ENCODE data around the gene IFITM2.
A peak's percentile ranks its signal among the peaks of the same experiment; 100 is the strongest.
"Not testable (repeated sequence)": the region's sequence is repeated elsewhere in the genome, so short reads cannot be mapped to it uniquely, and the experiment has no call there.

IFITM2 gene

DNA sequence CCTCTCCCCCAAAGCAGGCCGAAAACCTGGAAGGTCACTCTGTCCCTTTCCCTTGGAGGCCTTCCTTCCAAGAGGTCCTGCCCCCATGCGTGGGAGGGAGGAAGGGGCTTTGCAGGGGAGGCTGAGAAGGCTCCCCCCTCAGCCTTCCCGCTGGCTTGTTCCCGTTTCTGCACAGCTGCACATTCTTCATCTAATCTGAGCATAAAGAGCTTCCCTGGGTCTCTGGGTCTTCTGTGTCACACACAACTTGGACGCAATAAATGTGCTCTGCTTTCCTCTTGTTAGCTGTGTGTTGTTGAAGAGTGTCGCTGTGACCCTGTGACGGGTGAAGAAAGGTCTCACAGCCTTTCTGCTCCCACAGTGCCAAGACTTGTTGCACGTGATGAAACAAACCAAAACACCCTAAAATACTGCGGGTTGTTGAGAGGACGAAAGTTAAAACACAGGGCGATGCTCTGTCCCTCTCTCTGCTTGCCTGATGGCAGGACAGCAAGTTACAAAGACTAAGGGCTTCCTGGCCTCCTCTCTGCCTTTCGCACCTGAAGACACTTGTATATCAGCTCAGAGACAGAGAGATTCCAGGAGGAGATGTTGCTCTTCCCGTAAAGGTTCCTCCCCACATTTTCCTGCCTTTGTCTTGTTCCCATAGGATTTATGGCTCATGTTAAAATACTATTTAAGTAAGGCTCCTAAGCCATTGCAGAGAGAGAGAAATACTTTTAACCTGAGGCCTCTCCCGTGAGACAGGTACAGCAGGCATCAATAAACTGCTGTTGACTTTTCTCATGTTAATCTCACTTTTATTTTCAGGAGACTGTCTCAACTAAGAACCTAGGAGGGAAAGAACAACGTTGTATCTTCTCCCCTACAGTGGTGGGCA, 28.4 kb downstream of the IFITM2 start:
- Histone ChIP-seq H3K27me3 (ENCODE audit: control insufficient read depth, insufficient read depth, low read length) (peaks cover 9% of the 10 kb centered on the region), H3K4me3 (ENCODE audit: low read length) (no peak overlapping the region), H3K4me1 (ENCODE audit: control insufficient read depth, insufficient read depth, low read length) (peaks cover 9% of the 10 kb centered on the region), H3K9ac (ENCODE audit: low read depth, low read length) (no peak overlapping the region), H3K4me2 (ENCODE audit: low read length) (peak overlapping the region; percentile 33), H3K36me3 (ENCODE audit: insufficient read depth, low read length) (no peaks in the 10 kb centered on the region), H3K9me3 (replicated peaks; ENCODE audit: low read length) (no peaks in the 10 kb centered on the region)

DNA sequence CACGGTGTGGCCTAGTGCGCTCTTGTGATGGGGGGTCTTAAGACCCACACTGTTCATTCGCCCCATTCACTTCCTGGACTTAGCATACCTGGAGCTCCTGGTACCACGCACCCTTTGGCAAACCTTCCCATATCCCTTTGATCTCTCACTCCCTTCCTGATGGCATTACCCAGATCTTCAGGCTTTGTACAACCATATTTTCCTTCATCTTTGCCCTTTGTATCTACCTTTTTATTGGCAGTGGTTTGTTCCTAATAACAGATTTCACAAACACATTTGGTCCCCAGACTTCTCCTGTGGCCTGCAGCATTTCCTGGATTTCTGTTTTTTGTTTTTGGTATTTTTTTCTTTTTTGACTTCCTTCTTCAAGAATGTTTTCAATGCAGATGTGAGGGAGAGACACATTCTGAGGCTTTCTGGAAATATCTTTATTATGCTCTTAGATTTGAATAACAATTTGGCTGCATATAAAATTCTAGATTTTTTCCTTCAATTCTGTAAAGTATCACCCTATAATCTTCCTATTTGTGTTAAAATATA, 29.1 kb downstream of the IFITM2 start:
- H3K27me3 ChIP-seq (ENCODE audit: control insufficient read depth, insufficient read depth, low read length): peaks cover 9% of the 10 kb centered on the region

DNA sequence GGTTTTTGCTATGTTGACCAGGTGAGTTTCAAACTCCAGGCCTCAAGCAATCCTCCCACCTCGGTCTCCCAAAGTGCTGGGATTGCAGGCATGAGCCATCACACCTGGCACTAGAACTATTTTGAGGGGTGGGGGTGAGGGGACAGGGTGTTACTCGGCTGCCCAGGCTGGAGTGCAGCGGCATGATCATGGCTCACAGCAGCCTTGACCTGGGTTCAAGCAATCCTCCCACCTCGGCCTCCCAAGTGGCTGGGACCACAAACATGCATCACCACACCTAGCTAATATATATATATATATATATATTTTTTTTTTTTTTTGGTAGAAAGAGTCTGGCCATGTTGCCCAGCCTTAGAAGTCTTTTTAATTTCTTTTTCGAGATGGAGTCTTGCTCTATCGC, 30.1 kb downstream of the IFITM2 start:
- peaks cover 9% of the 10 kb centered on the region for H3K4me1 ChIP-seq (ENCODE audit: control insufficient read depth, insufficient read depth, low read length)
- no peaks in the 10 kb centered on the region for H3K9me3 ChIP-seq (replicated peaks; ENCODE audit: low read length)
- H3K27me3 ChIP-seq (ENCODE audit: control insufficient read depth, insufficient read depth, low read length): peaks cover 9% of the 10 kb centered on the region
- H3K4me2 ChIP-seq (ENCODE audit: low read length): no peak overlapping the region
- H3K4me3 ChIP-seq (ENCODE audit: low read length): no peak overlapping the region
- no peaks in the 10 kb centered on the region for H3K36me3 ChIP-seq (ENCODE audit: insufficient read depth, low read length)
- no peak overlapping the region for H3K9ac ChIP-seq (ENCODE audit: low read depth, low read length)

More for the DNA sequence above, 29.1 kb downstream of the IFITM2 start:
- H3K36me3 ChIP-seq (ENCODE audit: insufficient read depth, low read length): no peaks in the 10 kb centered on the region
- H3K9me3 ChIP-seq (replicated peaks; ENCODE audit: low read length): no peaks in the 10 kb centered on the region
- no peak overlapping the region for H3K9ac ChIP-seq (ENCODE audit: low read depth, low read length)
- no peak overlapping the region for H3K4me2 ChIP-seq (ENCODE audit: low read length)
- H3K4me3 ChIP-seq (ENCODE audit: low read length): no peak overlapping the region
- peaks cover 9% of the 10 kb centered on the region for H3K4me1 ChIP-seq (ENCODE audit: control insufficient read depth, insufficient read depth, low read length)

GRCh38 chr11:339963-340362, 32.3 kb downstream of the IFITM2 start:
- H3K9me3 ChIP-seq (replicated peaks; ENCODE audit: low read length): no peaks in the 10 kb centered on the region
- peaks cover 10% of the 10 kb centered on the region for H3K27me3 ChIP-seq (ENCODE audit: control insufficient read depth, insufficient read depth, low read length)
- H3K4me1 ChIP-seq (ENCODE audit: control insufficient read depth, insufficient read depth, low read length): peaks cover 5% of the 10 kb centered on the region
- no peaks in the 10 kb centered on the region for H3K36me3 ChIP-seq (ENCODE audit: insufficient read depth, low read length)
- H3K9ac ChIP-seq (ENCODE audit: low read depth, low read length): no peak overlapping the region
- no peak overlapping the region for H3K4me2 ChIP-seq (ENCODE audit: low read length)
- no peak overlapping the region for H3K4me3 ChIP-seq (ENCODE audit: low read length)

DNA sequence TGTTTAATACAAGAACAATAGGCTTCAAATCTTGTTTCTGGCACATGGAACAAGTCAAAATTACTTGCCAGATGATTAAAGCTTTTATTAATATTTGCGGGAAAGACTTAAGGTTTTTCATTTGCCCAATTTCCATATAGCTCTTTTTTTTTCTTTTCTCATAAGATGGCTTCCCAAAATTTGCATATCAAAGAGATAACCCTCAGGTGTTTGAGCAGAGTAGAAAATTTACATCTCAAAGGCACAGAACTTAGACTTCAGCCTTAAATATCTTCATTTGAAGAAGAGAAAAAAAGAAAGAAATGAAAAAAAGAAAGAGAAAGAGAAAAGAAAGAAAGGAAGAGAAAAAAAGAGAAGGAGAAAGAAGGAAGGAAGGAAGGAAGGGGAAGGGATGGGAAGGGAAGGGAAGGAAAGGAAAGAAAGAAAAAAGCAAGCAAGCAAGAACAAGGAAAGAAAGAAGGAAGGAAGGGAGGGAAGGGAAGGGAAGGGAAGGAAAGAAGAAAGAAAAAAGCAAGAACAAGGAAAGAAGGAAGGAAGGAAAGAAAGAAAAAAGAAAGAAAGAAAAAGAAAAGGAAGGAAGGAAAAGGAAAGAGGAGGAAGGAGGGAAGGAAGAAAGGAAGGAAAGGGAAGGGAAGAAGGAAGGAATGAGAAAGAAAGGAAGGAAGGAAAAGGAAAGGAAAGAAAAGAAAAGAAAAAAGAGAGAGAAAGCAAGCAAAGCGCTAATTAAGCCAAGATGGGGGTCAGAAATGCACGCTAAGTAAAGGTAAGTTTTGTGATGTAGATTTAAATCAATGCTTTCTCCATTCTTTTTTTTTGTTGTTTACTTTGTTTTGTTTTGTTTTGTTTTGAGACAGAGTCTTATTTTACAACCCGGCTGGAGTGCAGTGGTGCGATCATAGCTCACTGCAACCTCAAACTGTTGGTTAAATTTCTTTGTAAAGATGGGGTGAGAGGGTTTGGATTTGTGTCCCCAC, 33.2 kb downstream of the IFITM2 start:
- H3K4me3 ChIP-seq (ENCODE audit: low read length): no peak overlapping the region
- H3K4me2 ChIP-seq (ENCODE audit: low read length): no peak overlapping the region
- peaks cover 15% of the 10 kb centered on the region for H3K27me3 ChIP-seq (ENCODE audit: control insufficient read depth, insufficient read depth, low read length)
- no peak overlapping the region for H3K9ac ChIP-seq (ENCODE audit: low read depth, low read length)
- H3K4me1 ChIP-seq (ENCODE audit: control insufficient read depth, insufficient read depth, low read length): peaks cover under 1% of the 10 kb centered on the region
- no peaks in the 10 kb centered on the region for H3K36me3 ChIP-seq (ENCODE audit: insufficient read depth, low read length)
- no peaks in the 10 kb centered on the region for H3K9me3 ChIP-seq (replicated peaks; ENCODE audit: low read length)

GRCh38 chr11:342328-342727, 34.7 kb downstream of the IFITM2 start:
- Histone ChIP-seq H3K9me3 (replicated peaks; ENCODE audit: low read length) (no peaks in the 10 kb centered on the region), H3K27me3 (ENCODE audit: control insufficient read depth, insufficient read depth, low read length) (peaks cover 23% of the 10 kb centered on the region), H3K9ac (ENCODE audit: low read depth, low read length) (no peak overlapping the region), H3K36me3 (ENCODE audit: insufficient read depth, low read length) (no peaks in the 10 kb centered on the region), H3K4me1 (ENCODE audit: control insufficient read depth, insufficient read depth, low read length) (no peaks in the 10 kb centered on the region), H3K4me3 (ENCODE audit: low read length) (no peak overlapping the region), H3K4me2 (ENCODE audit: low read length) (no peak overlapping the region)

GRCh38 chr11:344836-345578, 37.4 kb downstream of the IFITM2 start:
- Histone ChIP-seq H3K27me3 (ENCODE audit: control insufficient read depth, insufficient read depth, low read length) (peaks cover 17% of the 10 kb centered on the region), H3K9me3 (replicated peaks; ENCODE audit: low read length) (no peaks in the 10 kb centered on the region), H3K9ac (ENCODE audit: low read depth, low read length) (no peak overlapping the region), H3K36me3 (ENCODE audit: insufficient read depth, low read length) (no peaks in the 10 kb centered on the region), H3K4me1 (ENCODE audit: control insufficient read depth, insufficient read depth, low read length) (no peaks in the 10 kb centered on the region), H3K4me3 (ENCODE audit: low read length) (no peak overlapping the region), H3K4me2 (ENCODE audit: low read length) (no peak overlapping the region)

GRCh38 chr11:346529-346928, 38.9 kb downstream of the IFITM2 start:
- no peak overlapping the region for H3K4me3 ChIP-seq (ENCODE audit: low read length)
- no peaks in the 10 kb centered on the region for H3K9me3 ChIP-seq (replicated peaks; ENCODE audit: low read length)
- H3K9ac ChIP-seq (ENCODE audit: low read depth, low read length): no peak overlapping the region
- H3K4me1 ChIP-seq (ENCODE audit: control insufficient read depth, insufficient read depth, low read length): peaks cover 4% of the 10 kb centered on the region
- no peak overlapping the region for H3K4me2 ChIP-seq (ENCODE audit: low read length)
- H3K36me3 ChIP-seq (ENCODE audit: insufficient read depth, low read length): no peaks in the 10 kb centered on the region
- H3K27me3 ChIP-seq (ENCODE audit: control insufficient read depth, insufficient read depth, low read length): peaks cover 17% of the 10 kb centered on the region

DNA sequence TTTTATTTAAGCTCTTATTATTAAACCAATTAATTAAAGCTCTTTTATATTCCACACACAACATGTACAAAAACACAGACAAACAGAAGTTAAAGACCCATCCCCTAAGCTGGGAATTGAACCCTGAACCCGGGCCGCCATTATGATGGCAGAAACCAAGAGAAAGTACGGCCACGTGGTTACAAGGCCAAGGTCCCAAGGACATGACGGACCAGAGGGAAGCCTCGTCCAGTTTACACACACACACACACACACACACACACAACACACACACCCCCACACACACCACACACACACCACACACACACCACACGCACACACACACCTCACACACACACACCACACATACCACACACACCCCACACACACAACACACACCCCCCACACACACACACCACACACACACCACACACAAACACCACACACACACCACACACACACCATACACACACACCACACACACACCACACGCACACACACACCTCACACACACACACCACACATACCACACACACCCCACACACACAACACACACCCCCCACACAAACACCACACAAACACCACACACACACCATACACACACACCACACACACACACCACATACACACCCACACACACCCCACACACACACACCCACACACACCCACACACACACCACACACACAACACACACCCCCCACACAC, 41.8 kb downstream of the IFITM2 start:
- Histone ChIP-seq H3K27me3 (ENCODE audit: control insufficient read depth, insufficient read depth, low read length) (peaks cover 17% of the 10 kb centered on the region), H3K4me1 (ENCODE audit: control insufficient read depth, insufficient read depth, low read length) (peaks cover 14% of the 10 kb centered on the region)
- H3K4me2 ChIP-seq (ENCODE audit: low read length); H3K9ac ChIP-seq (ENCODE audit: low read depth, low read length); H3K36me3 ChIP-seq (ENCODE audit: insufficient read depth, low read length); H3K4me3 ChIP-seq (ENCODE audit: low read length); H3K9me3 ChIP-seq (replicated peaks; ENCODE audit: low read length): not testable (repeated sequence)

GRCh38 chr11:350033-350722, 42.6 kb downstream of the IFITM2 start:
- H3K36me3 ChIP-seq (ENCODE audit: insufficient read depth, low read length); H3K9me3 ChIP-seq (replicated peaks; ENCODE audit: low read length); H3K4me2 ChIP-seq (ENCODE audit: low read length); H3K9ac ChIP-seq (ENCODE audit: low read depth, low read length); H3K4me3 ChIP-seq (ENCODE audit: low read length): not testable (repeated sequence)
- peaks cover 14% of the 10 kb centered on the region for H3K27me3 ChIP-seq (ENCODE audit: control insufficient read depth, insufficient read depth, low read length)
- H3K4me1 ChIP-seq (ENCODE audit: control insufficient read depth, insufficient read depth, low read length): peaks cover 21% of the 10 kb centered on the region
